ENCODE results near the gene KIF26B. TPM values are rescaled to one million over a fixed set of nuclear protein-coding genes. Genes with fewer than 3 reads are reported as not detected.

KIF26B gene
- total and polyA plus RNA-seq, 2 of the 4 experiments (the other 2 are of a cell fraction), result 0.53 to 0.54 TPM

- POLR2A ChIA-PET (ENCODE audit: unreplicated experiment), result interaction anchor here (0.6 kb wide), 1 partner anchor 131 kb away, joined by 3 read pairs; no protein-coding TSS in a partner anchor
- intact Hi-C loops (cut with micrococcal nuclease) (no loop called here), dilution Hi-C loops (cut with HindIII; ENCODE audit: low sequenced_read_pairs, unreplicated experiment) (no loop called here), in situ Hi-C loops (cut with MboI; ENCODE audit: low sequenced_read_pairs) (no loop called here)
- no CpG with 5 or more reads among the region's 1 CpG for whole genome bisulfite sequencing, 2 experiments (ENCODE audit: extremely low coverage in 2 of 2, insufficient read length in 1 of 2)
- H3K4me1 ChIP-seq (ENCODE audit: control insufficient read depth, insufficient read depth, low read length), result peaks cover 8% of the 10 kb centered on the region
- no peaks in the 10 kb centered on the region for H4K20me1 ChIP-seq (ENCODE audit: insufficient read depth, low read length)
- no peak overlapping the region for H3K56ac ChIP-seq (ENCODE audit: extremely low read depth, insufficient read depth, low read length)
- peak; percentile 81 for ATAC-seq (ENCODE audit: low read depth)
- no peak overlapping the region for H2AK5ac ChIP-seq (ENCODE audit: low read depth, low read length)
- H4K8ac ChIP-seq (ENCODE audit: low read depth in 2 of 2, low read length in 2 of 2), result no peak overlapping the region
- no peak overlapping the region for H4K5ac ChIP-seq (ENCODE audit: low read depth, low read length)
- H3K4me2 ChIP-seq (ENCODE audit: low read depth, low read length), result peak overlapping the region; percentile 19; the same call in 1 of the 2 replicates
- H3K27me3 ChIP-seq (ENCODE audit: control insufficient read depth, insufficient read depth, low read length), result no peaks in the 10 kb centered on the region; the same call in 1 of the 2 replicates
- H3K4me3 ChIP-seq (ENCODE audit: insufficient read depth, low read depth, low read length), result no peak overlapping the region
- H2AK9ac ChIP-seq (replicated peaks; ENCODE audit: low read depth, low read length, poor library complexity), result no peak overlapping the region
- no peaks in the 10 kb centered on the region for H3K36me3 ChIP-seq (ENCODE audit: control insufficient read depth, insufficient read depth, low read length)
- H4K91ac ChIP-seq (ENCODE audit: insufficient read depth, low read depth, low read length), result no peak overlapping the region; the same call in 1 of the 2 replicates
- no peak overlapping the region for H3K18ac ChIP-seq (ENCODE audit: low read depth, low read length)
- H3K27ac ChIP-seq (ENCODE audit: insufficient read depth, low read length), result no peak overlapping the region
- no peaks in the 10 kb centered on the region for H3K79me1 ChIP-seq (ENCODE audit: low read depth in 1 of 2, low read length in 2 of 2)
- no peak overlapping the region for H2BK120ac ChIP-seq (ENCODE audit: low read depth, low read length)
- H3K4ac ChIP-seq (ENCODE audit: low read depth, low read length), result no peak overlapping the region
- BruUV-seq (replicated peaks), result no TSS peak
- no peak overlapping the region for H3K14ac ChIP-seq (replicated peaks; ENCODE audit: low read depth, low read length)
- H3K9me1 ChIP-seq (ENCODE audit: insufficient read depth, low read length), result 0 out of 2 replicates have a peak, but pooled peaks cover 3% of the 10 kb centered on the region
- no peak overlapping the region for H3K23ac ChIP-seq (ENCODE audit: low read depth, low read length)
- H2BK20ac ChIP-seq (ENCODE audit: low read depth, low read length), result no peak overlapping the region
- H3K9ac ChIP-seq (ENCODE audit: low read depth, low read length), result no peak overlapping the region
- H3K9me3 ChIP-seq (ENCODE audit: control insufficient read depth, insufficient read depth, low read length), result no peaks in the 10 kb centered on the region
- no peak overlapping the region for H2AFZ ChIP-seq (replicated peaks; ENCODE audit: low read length, poor library complexity)
- no peak for TF ChIP-seq BHLHE40 (IDR thresholded peaks at IDR 0.05; ENCODE audit: low read depth, low read length)
- TF ChIP-seq RFX5 (IDR thresholded peaks at IDR 0.05; ENCODE audit: low read depth, low read length), result no peak
- TF ChIP-seq MAZ (IDR thresholded peaks at IDR 0.05; ENCODE audit: borderline replicate concordance, low read depth, low read length), result no peak
- TF ChIP-seq MAFK (IDR thresholded peaks at IDR 0.05; ENCODE audit: low read depth, low read length), result no peak
- TF ChIP-seq RAD21 (IDR thresholded peaks at IDR 0.05; ENCODE audit: low read length), result no peak
- TF ChIP-seq FOS (IDR thresholded peaks at IDR 0.05; ENCODE audit: low read depth, low read length), result peak; percentile 54; the same call in 1 of the 2 replicates
- TF ChIP-seq NFE2L2 (IDR thresholded peaks at IDR 0.05; ENCODE audit: low read depth, low read length), result no peak
- no peak for TF ChIP-seq MXI1 (IDR thresholded peaks at IDR 0.05; ENCODE audit: borderline replicate concordance, low read depth, low read length)
- TF ChIP-seq SMC3 (IDR thresholded peaks at IDR 0.05; ENCODE audit: low read depth, low read length), result no peak
- TF ChIP-seq CEBPB (IDR thresholded peaks at IDR 0.05; ENCODE audit: low read depth, low read length), result peak; percentile 96
- no peak for TF ChIP-seq USF2 (IDR thresholded peaks at IDR 0.05; ENCODE audit: low read depth, low read length)
- no peak for TF ChIP-seq ELK1 (IDR thresholded peaks at IDR 0.05; ENCODE audit: borderline replicate concordance, low read depth, low read length)
- no peak overlapping the region for H2BK5ac ChIP-seq (ENCODE audit: low read depth, low read length, poor library complexity, severe bottlenecking)
- H2BK15ac ChIP-seq (ENCODE audit: low read depth, low read length), result no peak overlapping the region
- CTCF ChIA-PET, result no interaction called here
- DNase-seq, result peak; percentile 85
These were observed 561.2 kb downstream of the KIF26B start for GRCh38 chr1:245715970-245716369.

All from IMR-90 (cell line).